HUDEP-2 (cell line): ENCODE measurements around the gene BAZ1A.
A peak's percentile ranks its signal among the peaks of the same experiment; 100 is the strongest.

Experiments
- DNase-seq, 76 experiments: peaks; one replicate each; lab custom pipeline; 2025; ENCODE audit not compliant: unreplicated experiment in 76 of 76; lab: John Stamatoyannopoulos, UW

The BAZ1A gene

DNA sequence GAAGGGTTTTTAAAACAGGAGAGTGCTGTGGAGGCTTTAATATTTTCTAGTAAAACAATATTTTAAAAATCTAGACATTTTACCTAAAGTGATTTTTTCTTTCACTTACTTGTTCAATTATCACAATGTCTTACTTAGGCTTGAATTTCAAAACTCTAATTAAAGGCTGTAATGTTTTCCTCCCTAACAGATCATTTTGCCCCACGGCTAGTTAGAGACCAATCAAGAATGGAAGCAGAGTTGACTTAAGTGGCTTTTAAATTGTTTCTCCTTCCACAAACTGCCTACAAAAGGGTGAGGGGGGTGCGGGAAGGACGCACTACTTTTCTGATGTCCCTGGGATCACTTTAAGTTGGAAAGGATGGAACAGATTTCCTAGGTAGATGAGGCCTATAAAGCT is 151.3 kb downstream of the BAZ1A start:
- no peak for DNase-seq

DNA sequence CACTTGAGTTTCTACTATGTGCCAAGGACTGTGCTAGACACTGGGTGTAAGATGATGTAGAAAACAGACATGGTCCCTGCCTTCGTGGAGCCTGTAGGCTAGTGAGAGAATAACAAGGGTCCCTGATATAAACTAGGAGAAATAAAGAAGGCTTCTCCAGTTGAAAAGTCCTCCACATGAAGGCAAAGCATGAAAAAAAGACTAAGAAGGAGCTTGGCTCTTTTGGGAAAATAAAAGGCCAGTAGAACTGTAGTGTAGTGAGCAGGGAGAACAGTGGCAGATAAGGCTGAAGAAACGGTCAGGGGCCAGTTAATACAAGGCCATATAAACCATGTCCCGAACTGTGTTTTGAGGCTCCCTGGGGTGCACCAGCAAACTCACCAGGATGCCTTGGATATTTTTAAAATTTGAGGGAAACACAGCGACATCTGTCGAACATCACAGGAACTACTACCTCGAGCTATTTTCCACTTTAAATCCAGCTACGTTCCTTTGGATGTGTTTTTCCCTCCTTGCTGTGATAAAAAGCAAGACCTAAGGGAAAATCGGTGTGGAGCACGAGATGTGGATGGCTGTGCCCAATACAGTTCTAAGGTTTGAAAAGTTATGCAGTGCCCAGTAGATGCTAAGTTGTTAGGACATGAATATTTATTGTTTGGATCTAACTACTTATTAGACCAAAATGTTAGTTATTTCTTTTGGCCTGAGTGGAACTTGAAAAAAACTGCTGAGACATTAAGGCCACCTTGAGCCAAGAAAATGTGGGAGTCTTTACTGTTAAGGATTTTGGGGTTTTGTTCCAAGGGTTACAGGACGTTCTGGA is 152.2 kb downstream of the BAZ1A start:
- DNase-seq, result peak in 32 of 76 experiments; percentile 1 to 52 (median 24)

DNA sequence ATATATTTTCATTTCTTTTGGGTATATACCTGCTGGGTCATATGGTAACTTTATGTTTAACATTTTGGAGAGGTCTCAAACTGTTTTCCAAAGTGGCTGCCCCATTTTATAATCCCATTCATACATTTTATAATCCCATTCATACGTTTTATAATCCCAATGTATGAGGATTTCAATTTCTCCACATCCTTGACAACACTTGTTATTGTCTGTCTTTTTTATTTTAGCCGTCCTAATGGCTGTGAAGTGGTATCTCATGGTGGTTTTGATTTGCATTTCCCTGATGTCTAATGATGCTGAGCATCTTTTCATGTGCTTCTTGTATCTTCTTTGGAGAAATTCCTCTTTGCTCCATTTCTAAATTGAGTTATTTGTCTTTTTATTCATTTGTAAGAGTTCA is 154.0 kb downstream of the BAZ1A start:
- no peak for DNase-seq

DNA sequence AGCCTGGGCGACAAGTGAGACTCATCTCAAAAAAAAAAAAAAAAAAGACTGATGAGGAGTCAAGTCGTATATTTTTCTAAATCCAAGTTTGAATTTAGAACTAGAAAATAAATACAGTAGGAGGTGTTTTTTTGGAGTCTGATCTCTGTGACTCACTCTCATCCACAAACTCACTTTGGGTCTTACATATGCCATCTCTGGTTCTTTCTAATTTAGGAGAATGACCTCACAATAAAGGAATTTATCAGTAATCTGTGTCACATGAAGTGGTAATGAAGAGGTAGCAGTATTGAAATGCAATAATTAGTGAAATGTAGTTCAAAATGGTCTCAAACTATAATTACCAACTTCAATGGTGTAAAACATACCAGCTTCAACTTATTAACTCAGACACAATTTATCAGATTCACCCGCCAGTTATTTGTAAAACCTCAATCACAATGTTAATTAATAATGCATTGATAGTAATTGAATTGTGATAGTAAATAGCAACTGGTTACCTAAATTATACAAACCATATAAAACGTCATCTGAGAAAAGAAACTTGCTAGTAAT is 156.3 kb downstream of the BAZ1A start:
- DNase-seq, result no peak

DNA sequence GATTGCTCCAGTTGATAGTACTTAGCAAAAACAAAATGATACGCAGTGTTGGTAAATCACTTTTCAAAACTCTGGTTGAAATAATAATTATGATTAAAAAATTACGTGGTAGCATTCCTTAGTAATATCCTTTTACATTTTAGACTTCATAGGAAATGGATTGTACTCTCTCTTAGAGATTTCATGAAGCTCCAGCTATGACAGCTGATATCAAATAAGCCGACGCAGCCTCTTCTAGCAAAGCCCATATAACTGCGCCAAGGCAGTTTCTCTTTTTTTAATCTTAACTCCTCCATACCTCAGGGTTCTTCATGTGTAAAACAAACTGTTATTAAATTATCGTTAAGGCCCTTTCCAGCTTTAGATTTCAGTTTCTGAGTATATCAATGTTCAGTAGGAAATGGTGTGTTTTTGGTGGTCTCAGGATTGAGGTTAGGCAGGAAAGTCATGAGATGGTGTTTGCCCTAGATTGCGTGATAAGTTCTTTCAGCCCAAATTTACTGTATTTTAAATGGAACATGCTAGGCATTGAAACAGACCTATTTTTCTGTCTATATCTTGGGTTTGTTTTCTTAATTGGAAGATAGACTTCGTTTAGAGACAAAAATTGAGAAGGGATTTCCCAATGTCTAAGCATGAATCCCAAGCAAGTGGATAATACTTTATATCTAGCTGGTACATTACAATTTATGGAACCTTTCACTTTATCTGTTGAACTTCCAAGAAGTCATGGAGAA is 159.9 kb downstream of the BAZ1A start:
- DNase-seq, result no peak

DNA sequence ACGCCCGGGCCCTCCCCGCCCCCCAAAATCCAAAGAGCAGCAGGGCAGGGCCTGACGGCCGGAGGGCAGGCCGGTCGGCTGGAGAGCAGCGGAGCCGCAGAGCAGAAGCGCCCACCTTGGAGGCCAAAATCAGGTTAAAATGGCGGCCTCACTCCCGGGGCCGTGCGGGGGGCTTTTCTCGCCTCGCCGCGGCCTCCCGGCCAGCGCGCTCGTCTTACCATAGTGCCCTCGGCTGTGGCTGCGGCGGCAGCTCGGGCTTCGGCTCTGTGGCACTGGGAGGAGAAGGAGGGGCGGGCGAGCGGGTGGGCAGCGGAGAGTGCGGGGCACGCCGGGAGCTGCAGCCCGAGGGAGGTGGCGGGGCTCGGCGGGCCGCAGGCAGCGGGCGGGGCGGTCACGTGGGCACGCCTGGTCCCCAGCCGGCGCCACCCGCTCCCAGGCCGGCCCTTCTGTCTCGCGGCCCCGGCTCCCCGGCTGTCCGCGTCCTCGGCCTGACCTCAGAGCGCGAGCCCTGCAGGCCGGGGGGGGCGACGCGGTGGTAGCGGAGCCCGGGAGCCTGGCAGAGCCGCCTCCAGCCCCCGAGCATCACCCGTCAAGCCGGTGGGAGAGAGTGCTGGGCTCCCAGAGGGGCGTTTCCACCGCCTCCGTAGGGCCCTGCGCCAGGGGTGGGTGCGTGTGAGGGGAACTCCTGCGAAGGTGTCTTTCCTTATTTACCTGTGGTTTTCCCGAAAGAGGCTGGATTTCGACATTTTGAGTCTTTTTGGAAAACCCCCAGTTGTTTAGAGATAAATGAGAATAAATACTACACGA is 160.6 kb downstream of the BAZ1A start, which contains the start of gene CFL2:
Gene CFL2 (minus strand): TSS at position 274 of the 807 bp plus-strand sequence. CDS start 53 bp downstream, at position 221.
- DNase-seq, result peak in 68 of 76 experiments; percentile 14 to 82 (median 66)

DNA sequence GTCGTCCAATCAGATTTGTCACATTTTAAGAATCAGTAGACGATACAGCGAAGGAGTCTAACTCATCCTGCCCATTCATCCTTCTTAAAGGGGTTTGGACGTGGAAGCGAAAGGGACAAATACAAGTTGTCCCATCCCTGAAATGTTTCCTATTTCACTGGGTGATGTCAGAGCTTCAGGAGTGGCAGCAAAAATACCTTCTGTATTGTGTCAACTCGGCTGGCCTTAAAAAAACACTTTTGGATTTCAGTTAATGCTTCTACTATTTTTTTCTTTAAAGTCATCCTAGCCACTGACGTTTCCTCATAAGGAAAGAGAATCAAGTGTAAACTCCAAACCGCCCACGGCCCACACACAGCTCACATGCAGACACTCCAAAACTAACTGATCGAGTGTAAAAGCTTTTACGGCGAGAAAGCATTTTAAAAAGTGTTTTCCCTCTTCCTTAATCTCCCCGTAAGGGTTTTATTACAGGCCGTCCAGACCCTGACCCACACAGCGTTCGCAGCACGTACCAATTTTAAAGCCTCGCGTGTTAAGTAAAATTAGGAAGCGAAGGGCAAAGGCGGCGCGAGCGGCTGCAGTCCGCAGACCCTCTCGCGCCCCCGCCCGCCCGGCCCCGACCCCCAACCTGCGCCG is 161.4 kb downstream of the BAZ1A start:
- peak in 6 of 76 experiments; percentile 1 to 32 (median 8) for DNase-seq

DNA sequence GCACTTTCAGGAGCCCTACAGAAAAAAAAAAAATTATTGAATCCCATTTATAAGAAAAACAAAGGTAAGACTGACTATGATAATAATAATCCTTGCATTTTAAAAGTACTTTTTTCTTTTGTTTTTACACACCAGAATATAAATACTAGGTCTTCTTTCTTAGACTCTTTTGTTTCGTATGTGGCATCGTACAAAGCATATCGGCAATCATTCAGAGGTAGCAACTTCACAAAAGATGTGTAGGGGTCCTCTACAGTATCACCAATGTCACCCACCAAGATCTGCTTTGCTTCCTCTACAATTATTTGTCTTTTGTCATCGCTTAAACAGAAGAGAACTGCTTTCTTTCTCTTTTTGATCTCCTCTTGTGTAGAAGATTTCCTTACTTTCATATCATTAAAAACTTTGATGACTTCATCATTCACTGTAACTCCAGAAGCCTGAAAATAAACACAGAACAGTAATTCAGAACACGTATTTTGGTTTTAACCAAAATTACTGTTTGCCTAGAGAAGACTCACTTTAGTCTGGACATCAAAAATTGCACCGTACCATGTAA is 162.0 kb downstream of the BAZ1A start:
- no peak for DNase-seq

DNA sequence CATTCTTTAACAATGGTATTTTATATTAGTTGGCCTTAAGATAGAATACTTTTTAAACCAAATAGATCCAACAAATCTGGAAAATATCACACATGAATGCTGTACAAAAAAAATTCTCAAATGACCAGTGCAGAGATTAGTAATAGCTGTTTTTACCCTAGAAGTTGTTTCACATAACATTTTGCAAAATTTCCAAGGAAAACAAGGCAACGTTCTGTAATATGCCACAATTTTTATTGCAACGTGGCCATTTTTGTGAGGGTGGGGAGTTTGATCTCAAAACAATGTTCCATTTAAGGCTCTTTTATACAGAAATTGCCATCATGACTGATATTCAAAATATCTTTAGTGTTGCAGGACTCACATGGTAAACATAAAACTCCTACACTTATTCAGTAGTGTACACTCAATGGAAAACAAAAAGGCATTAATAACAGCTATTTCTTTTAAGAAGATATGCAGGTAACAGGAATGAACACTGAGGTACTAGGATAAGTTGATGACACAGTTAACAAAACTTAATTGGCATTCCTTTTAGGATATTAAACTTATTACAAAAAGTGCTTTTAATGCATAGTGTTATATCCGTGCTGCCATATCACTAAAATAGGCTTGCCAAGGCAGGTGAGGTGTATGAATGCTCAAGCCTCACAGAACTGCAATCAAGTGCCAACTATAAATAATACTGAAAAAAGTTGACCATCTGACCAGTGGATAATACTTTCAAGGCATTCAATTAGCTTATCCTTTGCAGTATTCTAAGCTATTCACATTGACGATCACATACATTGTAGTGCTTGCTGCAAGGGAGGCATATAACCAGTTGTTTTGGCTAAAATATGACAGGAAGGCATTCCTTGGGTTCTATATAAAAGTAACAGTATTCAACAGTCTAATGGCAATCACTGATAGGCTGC is 163.1 kb downstream of the BAZ1A start:
- DNase-seq, result no peak

DNA sequence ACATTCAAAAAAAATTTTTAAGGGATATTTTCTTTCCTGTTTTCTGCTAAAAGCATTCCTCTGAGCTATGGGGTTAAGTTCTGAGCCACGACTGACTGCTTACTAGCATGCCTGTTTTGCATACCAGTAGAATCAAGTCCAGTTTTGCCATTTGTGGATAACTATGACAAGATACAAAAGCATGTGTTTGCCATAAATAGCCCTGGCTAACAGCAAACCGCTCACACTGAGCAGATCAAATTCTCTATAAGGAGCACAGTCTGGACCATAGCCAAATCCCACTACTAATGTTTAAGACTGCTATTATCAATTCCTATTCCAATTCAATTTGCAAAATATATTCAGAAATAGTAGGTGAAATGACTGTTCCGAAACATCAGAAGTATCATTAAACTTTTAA is 164.0 kb downstream of the BAZ1A start:
- DNase-seq, result peak in 4 of 76 experiments; percentile 7 to 30 (median 15)

DNA sequence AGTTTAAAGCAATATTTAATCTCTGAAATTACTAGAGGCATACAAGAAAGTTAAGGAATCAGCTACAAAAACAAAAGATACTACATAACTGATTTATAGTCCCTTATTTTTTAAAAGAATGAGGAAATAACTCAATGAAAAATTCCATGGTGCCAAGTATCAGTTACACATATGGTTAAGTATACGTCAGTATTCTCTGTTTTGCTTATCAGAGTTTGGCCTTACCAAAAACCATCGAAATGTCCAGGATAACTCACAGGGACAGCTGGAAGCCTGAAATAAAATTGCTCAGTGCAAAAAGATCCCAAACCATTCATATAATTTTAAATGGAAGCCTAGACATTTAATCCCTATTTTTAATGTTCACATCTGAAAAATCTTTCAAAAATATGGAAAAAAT is 164.4 kb downstream of the BAZ1A start:
- no peak for DNase-seq

DNA sequence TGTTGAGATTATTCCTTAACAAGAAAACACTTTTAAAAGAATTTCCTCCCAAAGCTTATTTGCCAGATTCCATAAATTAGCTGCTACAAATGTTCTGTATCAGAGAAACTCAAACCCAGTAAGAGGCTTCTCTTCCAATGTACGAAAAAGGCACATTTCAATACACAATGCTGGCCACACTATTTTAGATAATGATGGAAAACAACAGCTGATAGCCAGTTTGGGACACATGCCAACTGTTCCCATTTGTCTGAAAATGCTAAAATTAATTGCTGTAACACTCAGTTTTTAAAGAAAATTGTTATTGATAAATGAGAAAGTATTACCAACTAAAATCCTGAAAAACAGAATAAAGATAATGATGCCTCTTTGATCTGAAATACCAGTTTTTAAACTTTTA is 165.2 kb downstream of the BAZ1A start:
- peak in 3 of 76 experiments; percentile 3 to 20 (median 5) for DNase-seq

DNA sequence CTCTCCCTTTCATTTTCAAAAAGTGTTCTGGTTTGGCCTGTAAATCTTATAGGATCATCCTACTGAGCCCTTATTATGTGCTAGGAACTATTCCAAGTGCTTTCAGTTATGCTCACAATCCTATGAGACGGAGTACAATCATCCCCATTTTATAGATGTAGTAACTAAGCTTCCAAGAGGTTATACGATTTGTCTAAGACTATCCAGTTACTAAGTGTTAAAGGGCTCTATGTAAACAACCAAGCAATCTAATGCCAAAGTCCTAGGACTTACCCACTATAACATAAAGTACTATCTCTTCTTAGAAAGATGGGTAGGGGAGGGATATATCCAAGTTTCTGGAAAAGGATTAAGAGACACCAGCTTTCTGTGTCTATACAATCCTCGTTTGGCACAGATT is 167.4 kb downstream of the BAZ1A start:
- no peak for DNase-seq
